HG03103 (cell line): ENCODE data around the gene TMEM247.
"Not testable (repeated sequence)": the region's sequence is repeated elsewhere in the genome, so short reads cannot be mapped to it uniquely, and the experiment has no call there.

Experiments used
- ATAC-seq: cut with Tn5 transposase; IDR thresholded peaks from one replicate; pipeline ENCODE4 v1.9.1; 2021; ENCODE audit warnings: low read depth; ENCODE audit not compliant: unreplicated experiment

Gene TMEM247

DNA sequence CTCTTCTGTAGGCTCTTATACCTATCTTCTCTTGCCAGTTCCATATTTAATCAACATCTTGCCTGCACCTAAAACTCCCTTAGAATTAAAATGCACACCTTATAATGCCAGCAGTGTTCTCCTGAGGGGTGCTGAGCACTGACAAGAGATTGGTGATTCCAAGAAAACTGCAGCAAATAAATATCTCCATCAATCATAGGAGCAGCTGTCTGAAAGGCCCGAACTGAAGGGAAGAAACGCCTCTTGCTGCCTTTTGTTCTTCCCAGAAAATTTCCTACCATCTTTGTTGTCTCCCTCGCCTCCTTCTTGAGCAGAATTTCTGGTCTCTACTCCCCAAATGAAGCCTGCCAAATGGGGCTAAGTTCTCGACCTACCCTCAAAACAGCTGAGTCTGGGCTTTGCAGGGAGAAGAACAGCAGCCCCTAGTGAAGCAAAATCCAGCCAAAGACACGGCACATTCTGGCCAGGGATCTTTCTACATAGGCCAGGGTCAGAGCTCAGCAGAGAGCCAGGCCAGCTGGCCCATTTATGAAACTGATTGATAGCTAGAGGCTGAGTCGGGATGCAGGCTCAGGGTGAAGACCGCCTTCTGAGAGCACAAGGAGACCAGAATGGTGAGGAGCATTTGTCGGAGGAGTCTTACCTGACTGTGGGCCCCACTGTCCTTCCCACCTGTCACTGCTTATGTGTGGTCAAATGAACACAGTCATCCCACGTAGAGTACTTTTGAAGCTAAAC is 20.4 kb upstream of the TMEM247 start:
- no peak for ATAC-seq

- ATAC-seq = no peak
Observed at GRCh38 chr2:46459694-46460093, 19.7 kb upstream of the TMEM247 start.

GRCh38 chr2:46460241-46460921 is 19.0 kb upstream of the TMEM247 start:
- no peak for ATAC-seq

DNA sequence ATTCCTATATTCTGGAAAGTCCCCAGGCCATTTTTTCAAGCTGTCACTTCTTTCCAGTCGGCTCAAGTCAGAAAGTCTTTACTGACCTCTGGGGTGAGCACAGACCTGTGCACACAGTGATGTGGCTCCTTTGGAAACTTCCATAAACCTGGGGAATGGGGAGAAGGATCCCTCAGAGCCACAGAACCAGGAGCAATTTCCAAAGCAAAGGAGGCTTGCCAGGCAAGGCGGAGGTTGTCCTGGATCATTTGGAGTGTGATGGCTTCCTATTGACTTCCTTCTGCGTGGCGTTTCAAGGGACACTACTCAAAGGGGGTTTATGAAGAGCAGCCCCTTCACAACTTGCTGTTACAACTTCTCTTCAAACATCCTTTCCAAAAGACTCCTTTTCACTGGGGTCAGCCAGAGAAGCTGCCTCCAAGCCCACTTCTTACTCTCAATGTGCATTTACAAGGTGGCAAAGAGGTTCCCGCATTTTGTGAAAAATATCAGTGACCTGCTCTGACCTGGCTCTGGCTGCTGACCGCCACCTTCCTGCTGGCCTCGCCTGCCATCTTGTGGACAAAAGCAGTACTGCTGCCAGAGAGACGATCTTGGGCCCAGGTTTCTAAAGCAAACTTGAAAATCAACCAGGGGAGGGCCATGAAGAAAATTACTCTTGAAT is 18.2 kb upstream of the TMEM247 start:
- peak; percentile 48 for ATAC-seq

DNA sequence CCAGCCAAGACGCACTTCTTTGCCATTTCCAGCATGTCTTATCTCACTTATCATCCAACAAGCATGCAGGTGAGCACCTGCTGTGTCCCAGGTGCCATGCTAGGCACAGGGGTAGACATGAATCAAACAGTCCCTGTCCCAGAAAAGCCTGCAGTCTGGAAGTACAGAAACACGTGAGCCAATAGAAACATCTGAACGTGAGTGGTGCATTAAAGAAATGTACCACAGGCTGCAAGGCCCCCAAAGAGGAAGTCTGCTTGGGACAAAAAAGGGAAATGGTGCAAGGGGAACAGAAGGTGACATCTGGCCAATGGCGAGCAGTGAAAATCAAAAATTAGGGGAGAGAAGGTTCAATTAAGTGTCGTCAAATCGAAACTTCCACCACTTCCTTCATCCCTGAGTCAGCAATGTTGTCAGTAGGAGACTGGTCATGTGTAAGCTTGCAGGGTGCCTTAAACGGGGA is 17.6 kb upstream of the TMEM247 start:
- peak; percentile 24 for ATAC-seq

GRCh38 chr2:46462936-46463335 is 16.4 kb upstream of the TMEM247 start:
- no peak for ATAC-seq

- ATAC-seq = no peak
Observed at GRCh38 chr2:46469116-46469515, 10.2 kb upstream of the TMEM247 start.

DNA sequence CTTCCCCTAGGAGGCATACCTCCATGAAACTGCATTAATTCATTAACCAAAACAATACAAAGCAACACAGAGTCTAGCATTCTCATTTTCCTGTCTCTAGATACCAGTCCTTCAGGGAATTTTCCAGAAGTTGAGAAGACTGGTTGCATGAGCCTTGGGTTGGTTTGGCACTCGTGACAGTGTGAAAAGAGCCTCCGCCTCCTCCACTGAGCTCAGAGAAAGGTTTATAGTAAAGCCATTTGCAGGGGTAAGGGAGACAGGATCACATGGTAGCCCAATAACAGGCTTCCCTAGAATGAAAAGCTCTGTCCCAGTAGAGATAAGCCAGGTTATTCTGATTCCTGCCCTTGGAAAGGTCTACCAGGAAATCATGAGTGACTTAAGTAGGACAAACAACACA is 9.7 kb upstream of the TMEM247 start:
- ATAC-seq = no peak

- ATAC-seq = no peak
Observed at GRCh38 chr2:46470114-46470628, 9.2 kb upstream of the TMEM247 start.

GRCh38 chr2:46471019-46471583 is 8.3 kb upstream of the TMEM247 start:
- ATAC-seq = no peak

DNA sequence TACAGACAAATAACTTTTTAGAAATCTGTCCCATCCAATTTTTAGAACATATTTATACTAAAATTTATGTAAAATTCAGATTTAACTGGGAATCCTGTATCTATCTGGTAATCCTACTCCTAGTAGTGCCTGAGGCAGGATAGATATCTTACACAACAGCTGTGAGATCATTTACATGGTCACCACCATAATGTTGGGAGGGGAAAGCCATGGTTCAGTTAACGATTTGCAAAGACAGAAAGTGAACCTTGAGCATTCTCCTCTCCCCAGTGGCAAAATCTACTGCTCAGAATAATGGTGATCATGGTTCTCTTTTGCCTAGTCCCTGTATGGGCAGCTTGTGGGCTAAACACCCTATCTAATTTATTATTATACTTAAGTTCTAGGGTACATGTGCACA is 7.7 kb upstream of the TMEM247 start:
- ATAC-seq = no peak

GRCh38 chr2:46472165-46472564 is 7.2 kb upstream of the TMEM247 start:
- ATAC-seq = not testable (repeated sequence)

GRCh38 chr2:46477462-46477861 is 1.9 kb upstream of the TMEM247 start:
- ATAC-seq = not testable (repeated sequence)

DNA sequence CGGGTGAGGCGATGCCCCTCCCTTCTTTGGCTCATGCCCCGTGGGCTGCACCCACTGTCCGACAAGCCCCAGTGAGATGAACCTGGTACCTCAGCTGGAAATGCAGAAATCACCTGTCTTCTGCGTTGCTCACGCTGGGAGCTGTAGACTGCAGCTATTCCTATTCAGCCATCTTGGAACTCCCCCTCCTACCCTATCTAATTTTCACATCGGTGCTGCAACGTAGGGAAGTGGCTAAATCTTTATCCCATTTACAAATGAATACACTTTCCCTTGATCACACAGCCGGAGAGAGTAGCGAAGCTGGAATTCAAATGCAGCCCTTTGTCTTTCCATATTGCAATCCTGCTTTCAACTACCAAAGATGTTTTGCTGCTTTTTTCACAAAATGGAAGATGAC is 1.4 kb upstream of the TMEM247 start:
- ATAC-seq = no peak

GRCh38 chr2:46480562-46480961 is 1.2 kb downstream of the TMEM247 start:
- ATAC-seq = no peak

GRCh38 chr2:46481198-46482193 is 2.1 kb downstream of the TMEM247 start:
- ATAC-seq = no peak

GRCh38 chr2:46482490-46482889 is 3.1 kb downstream of the TMEM247 start:
- no peak for ATAC-seq

DNA sequence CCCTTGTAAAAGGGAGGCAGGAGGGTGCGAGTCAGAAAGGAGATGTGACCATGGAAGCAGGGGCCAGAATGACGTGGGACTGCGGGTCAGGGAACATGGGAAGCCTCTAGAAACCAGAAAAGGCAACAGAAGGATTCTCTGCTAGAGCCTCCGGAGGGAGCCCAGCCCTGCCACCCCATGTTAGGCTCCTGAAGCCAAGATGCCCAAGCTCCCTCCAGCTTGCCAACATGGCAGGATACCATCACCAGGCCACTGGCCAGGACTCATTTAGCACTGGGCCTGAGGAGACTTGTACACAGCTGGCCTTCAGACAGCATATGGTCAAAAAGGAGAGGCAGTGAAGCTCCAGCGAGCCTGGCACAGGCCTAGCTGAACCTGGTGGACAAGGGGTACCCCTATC is 5.6 kb downstream of the TMEM247 start:
- no peak for ATAC-seq

DNA sequence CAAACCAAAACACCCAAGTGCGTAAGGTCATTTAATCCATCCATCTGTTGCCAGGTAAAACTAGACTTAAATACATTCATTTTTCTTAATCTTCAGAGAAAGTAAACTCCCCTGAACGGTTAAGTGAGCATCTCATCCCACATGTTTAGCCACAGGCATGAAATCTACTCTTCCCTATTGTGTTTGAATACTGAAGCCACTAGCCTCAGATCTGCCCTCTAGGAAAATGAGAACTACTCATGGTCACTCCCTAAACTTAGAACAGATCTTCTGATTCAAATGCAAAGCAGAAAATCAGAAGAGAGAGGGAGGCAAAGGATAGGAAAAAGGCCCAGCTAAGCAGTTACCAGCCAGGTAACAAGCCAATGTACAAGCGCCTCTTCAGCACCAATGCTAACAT is 7.1 kb downstream of the TMEM247 start:
- no peak for ATAC-seq
